GM10847 (cell line): Measurements from ENCODE around the gene ADGRD1.

ENCODE experiments used
- POLR2A ChIP-seq: IDR thresholded peaks from 2 replicates; pipeline ENCODE4 v1.6.1; 2011; ENCODE audit not compliant: insufficient read length; ENCODE audit errors: extremely low read depth

ADGRD1 gene

GRCh38 chr12:131114942-131115584 lies 161.4 kb downstream of the ADGRD1 start:
- no peak for TF ChIP-seq POLR2A

- TF ChIP-seq POLR2A, result no peak
Measured at GRCh38 chr12:131115766-131116467, 162.2 kb downstream of the ADGRD1 start.

- no peak for TF ChIP-seq POLR2A
Measured at GRCh38 chr12:131116468-131117117, 162.9 kb downstream of the ADGRD1 start.

GRCh38 chr12:131117438-131118245 lies 163.9 kb downstream of the ADGRD1 start:
- no peak for TF ChIP-seq POLR2A

GRCh38 chr12:131118371-131118770 lies 164.7 kb downstream of the ADGRD1 start:
- no peak for TF ChIP-seq POLR2A

GRCh38 chr12:131119936-131120335 lies 166.2 kb downstream of the ADGRD1 start:
- TF ChIP-seq POLR2A, result no peak

- TF ChIP-seq POLR2A, result no peak
Measured at GRCh38 chr12:131120831-131121271, 167.1 kb downstream of the ADGRD1 start.

- no peak for TF ChIP-seq POLR2A
Measured at GRCh38 chr12:131121705-131122405, 168.1 kb downstream of the ADGRD1 start.

GRCh38 chr12:131122631-131123030 lies 168.9 kb downstream of the ADGRD1 start:
- no peak for TF ChIP-seq POLR2A

GRCh38 chr12:131123817-131124216 lies 170.1 kb downstream of the ADGRD1 start:
- no peak for TF ChIP-seq POLR2A

GRCh38 chr12:131124487-131125280 lies 171.0 kb downstream of the ADGRD1 start:
- no peak for TF ChIP-seq POLR2A

GRCh38 chr12:131126662-131127173 lies 173.0 kb downstream of the ADGRD1 start:
- TF ChIP-seq POLR2A, result no peak

- TF ChIP-seq POLR2A, result no peak
Measured at GRCh38 chr12:131128556-131128955, 174.8 kb downstream of the ADGRD1 start.

GRCh38 chr12:131129839-131130238 lies 176.1 kb downstream of the ADGRD1 start:
- no peak for TF ChIP-seq POLR2A
